Prostate gland (tissue), 2 donors: ENCODE measurements around the gene PILRB.
"Not testable (repeated sequence)": the region's sequence is repeated elsewhere in the genome, so short reads cannot be mapped to it uniquely, and the experiment has no call there.

Experiments used
- POLR2AphosphoS5 ChIP-seq: sonication (generic); formaldehyde crosslinking; IDR thresholded peaks from one replicate; pipeline ENCODE4 v1.6.1; 2017; ENCODE audit warnings: antibody characterized with exemption
- TF ChIP-seq, protein P1 (sequence below), 4 experiments: fragments of 200-600 bp in 2 of 4; fragments of 450-650 bp in 2 of 4; sonication (generic) in 2 of 4; IDR thresholded peaks; 1 replicate in 3 of 4; 2 replicates in 1 of 4; pipeline ENCODE4 v1.5.1; 2016 to 2019; ENCODE audit warnings: antibody characterized with exemption in 4 of 4, mild to moderate bottlenecking in 2 of 4, moderate library complexity in 2 of 4

DNA sequence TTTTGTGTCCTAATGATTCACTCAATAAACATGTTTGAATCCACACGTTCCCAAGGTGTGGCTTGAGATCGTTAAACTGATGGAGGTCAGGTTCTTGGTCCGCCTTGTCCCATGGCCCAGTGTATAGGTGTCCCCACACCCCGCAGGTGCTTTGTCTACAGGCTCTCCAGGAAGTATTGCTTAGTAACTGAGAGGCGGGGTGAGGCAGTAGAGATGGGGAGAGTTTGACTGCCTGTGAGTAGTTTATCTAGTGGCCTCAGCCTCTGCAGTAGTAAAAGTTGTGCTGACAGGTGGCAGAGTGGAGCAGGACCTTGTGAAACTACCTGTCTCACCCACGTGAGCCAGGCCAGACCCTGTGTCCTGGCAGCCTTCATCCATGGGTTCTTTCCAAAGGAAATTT is 16.6 kb upstream of the PILRB start:
- TF ChIP-seq, protein P1, sequence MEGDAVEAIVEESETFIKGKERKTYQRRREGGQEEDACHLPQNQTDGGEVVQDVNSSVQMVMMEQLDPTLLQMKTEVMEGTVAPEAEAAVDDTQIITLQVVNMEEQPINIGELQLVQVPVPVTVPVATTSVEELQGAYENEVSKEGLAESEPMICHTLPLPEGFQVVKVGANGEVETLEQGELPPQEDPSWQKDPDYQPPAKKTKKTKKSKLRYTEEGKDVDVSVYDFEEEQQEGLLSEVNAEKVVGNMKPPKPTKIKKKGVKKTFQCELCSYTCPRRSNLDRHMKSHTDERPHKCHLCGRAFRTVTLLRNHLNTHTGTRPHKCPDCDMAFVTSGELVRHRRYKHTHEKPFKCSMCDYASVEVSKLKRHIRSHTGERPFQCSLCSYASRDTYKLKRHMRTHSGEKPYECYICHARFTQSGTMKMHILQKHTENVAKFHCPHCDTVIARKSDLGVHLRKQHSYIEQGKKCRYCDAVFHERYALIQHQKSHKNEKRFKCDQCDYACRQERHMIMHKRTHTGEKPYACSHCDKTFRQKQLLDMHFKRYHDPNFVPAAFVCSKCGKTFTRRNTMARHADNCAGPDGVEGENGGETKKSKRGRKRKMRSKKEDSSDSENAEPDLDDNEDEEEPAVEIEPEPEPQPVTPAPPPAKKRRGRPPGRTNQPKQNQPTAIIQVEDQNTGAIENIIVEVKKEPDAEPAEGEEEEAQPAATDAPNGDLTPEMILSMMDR (IDR thresholded peaks at IDR 0.05) = not testable (repeated sequence)
- peak; percentile 23 for TF ChIP-seq POLR2AphosphoS5
